HFFc6 (cell line): ENCODE data around the gene CYTH3. TPM values are rescaled to one million over a fixed set of nuclear protein-coding genes. Genes with fewer than 3 reads are reported as not detected.
"Not testable (repeated sequence)": the region's sequence is repeated elsewhere in the genome, so short reads cannot be mapped to it uniquely, and the experiment has no call there.

Experiments used
- DNase-seq: peaks from one replicate; pipeline ENCODE4 v3.0.0-alpha.2; 2018
- H3K27ac Mint-ChIP-seq: 2 replicates; pipeline ENCODE4 v1.8.0; 2020; ENCODE audit warnings: mild to moderate bottlenecking, mixed read lengths
- H3K27me3 Mint-ChIP-seq: 2 replicates; pipeline ENCODE4 v1.8.0; 2021; ENCODE audit warnings: mild to moderate bottlenecking, moderate library complexity, mixed read lengths; ENCODE audit not compliant: insufficient read depth
- H3K36me3 Mint-ChIP-seq: 2 replicates; pipeline ENCODE4 v1.8.0; 2021; ENCODE audit warnings: low read depth, mixed read lengths
- H3K4me1 Mint-ChIP-seq: 2 replicates; pipeline ENCODE4 v1.8.0; 2020; ENCODE audit warnings: low read depth, mixed read lengths
- H3K4me3 Mint-ChIP-seq: 2 replicates; pipeline ENCODE4 v1.8.0; 2020; ENCODE audit warnings: mild to moderate bottlenecking, moderate library complexity, mixed read lengths
- H3K9me3 Mint-ChIP-seq: 2 replicates; pipeline ENCODE4 v1.8.0; 2020; ENCODE audit warnings: mild to moderate bottlenecking, mixed read lengths
- CTCF ChIP-seq: fragments of 200-600 bp; sonication (generic); IDR thresholded peaks from 2 replicates; pipeline ENCODE4 v1.5.0; 2021; ENCODE audit warnings: antibody characterized with exemption, mild to moderate bottlenecking
- total RNA-seq, 6 experiments: library from RNA; stranded (reverse); fragmentation: NEBNext Ultra II Directional; extraction: Animal tissue kit (Norgen Biotek cat#: 25700); gene quantifications; 2 replicates in 1 of 6; 3 replicates in 5 of 6; pipeline ENCODE4 v1.2.3, GENCODE V29; 2021

The CYTH3 gene
- total RNA-seq, 6 experiments from 2014 or later: 38.6 to 53.6 (median 47.9) TPM

DNA sequence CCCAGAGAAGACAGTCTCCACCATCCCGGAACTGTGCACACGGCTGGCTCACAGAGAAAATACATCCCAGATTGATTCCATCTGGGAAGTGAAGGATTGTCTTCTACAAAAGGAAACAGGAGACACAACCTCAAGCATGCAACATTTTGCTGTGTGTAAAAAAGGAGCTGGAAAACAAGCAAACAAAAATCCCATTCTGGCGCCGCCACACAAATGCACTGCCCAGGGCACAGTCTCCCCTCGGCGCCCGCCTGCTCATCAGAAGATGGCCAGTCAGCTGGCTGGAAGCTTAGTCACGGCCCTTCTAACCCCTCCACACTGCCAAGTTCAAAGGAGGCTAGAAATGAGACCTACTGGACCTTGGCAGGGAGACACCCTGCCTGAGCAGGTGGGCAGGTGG lies 14.1 kb upstream of the CYTH3 start:
- H3K27me3 Mint-ChIP-seq: peaks cover 2% of the 10 kb centered on the region; the same call in 1 of the 2 replicates
- peak overlapping the region; percentile 56 for H3K4me3 Mint-ChIP-seq
- H3K4me1 Mint-ChIP-seq: peaks cover 52% of the 10 kb centered on the region
- DNase-seq: peak; percentile 39
- TF ChIP-seq CTCF: no peak
- H3K36me3 Mint-ChIP-seq: peaks cover 12% of the 10 kb centered on the region
- peaks cover 15% of the 10 kb centered on the region for H3K9me3 Mint-ChIP-seq
- peak overlapping the region; percentile 87 for H3K27ac Mint-ChIP-seq

DNA sequence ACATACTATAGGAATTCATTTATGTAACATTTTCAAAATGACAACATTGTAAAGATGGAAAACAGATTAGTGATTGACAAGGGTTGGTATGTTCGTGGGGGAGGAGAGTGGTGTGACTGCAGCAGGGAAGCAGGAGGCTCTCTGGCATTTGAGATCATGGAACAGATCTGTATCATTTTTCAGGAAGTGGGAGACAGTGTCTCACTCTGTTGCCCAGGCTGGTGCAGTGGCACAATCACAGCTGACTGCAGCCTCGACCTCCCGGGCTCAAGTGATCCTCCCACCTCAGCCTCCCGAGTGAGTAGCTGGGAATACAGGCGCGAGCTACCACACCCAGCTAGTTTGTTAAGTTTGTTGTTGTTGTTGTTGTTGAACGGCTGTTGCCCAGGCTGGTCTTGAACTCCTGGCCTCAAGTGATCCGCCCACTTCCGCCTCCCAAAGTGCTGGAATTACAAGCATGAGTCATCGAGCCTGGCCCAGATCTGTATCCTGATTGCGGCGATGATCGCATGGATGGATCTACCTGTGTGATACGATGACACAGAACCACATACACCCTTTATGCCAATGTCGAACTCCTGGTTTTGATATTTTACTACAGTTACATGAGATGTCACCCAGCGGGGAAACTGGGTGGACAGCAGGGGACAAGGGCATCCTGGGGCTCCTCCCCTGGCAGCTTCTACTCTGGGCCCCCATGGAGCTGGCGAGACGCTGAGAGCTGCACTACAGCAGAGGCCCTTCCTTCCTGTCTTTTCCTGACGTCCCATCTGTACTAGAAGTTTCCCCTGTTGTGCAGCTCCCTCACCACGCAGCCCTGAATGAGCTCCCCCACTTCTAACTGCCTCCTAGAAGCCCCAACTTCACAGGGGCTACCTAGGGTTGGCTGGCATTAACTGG lies 12.3 kb upstream of the CYTH3 start:
- Mint-ChIP-seq H3K27me3 (no peaks in the 10 kb centered on the region), H3K27ac (peak overlapping the region; percentile 98), H3K4me1 (peaks cover 43% of the 10 kb centered on the region), H3K36me3 (peaks cover 12% of the 10 kb centered on the region), H3K4me3 (peak overlapping the region; percentile 72; the same call in 1 of the 2 replicates), H3K9me3 (peaks cover 15% of the 10 kb centered on the region)
- TF ChIP-seq CTCF: no peak
- DNase-seq: no peak

DNA sequence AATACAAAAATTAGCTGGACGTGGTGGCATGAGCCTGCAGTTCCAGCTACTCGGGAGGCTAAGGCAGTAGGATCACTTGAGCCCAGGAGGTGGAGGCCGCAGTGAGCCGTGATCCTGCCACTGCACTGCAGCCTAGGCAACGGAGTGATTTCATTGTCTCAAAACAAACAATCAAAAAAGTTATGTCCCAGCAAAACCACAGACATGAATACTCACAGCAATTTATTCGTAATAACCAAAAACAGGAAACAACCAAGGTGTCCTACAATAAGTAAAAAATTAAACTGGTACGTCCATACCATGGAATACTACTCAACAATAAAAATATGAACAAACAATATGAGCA lies 11.6 kb upstream of the CYTH3 start:
- Mint-ChIP-seq H3K27me3 (no peaks in the 10 kb centered on the region), H3K36me3 (peaks cover 12% of the 10 kb centered on the region), H3K4me3 (peak overlapping the region; percentile 72; the same call in 1 of the 2 replicates), H3K9me3 (peaks cover 15% of the 10 kb centered on the region), H3K27ac (peak overlapping the region; percentile 98), H3K4me1 (peaks cover 47% of the 10 kb centered on the region)
- no peak for TF ChIP-seq CTCF
- peak; percentile 54 for DNase-seq

GRCh38 chr7:6283391-6284054 lies 11.1 kb upstream of the CYTH3 start:
- Mint-ChIP-seq H3K4me1 (peaks cover 48% of the 10 kb centered on the region), H3K9me3 (peaks cover 15% of the 10 kb centered on the region), H3K36me3 (peaks cover 12% of the 10 kb centered on the region), H3K4me3 (peak overlapping the region; percentile 72), H3K27ac (peak overlapping the region; percentile 98)
- DNase-seq: peak; percentile 87
- H3K27me3 Mint-ChIP-seq: not testable (repeated sequence)

- Mint-ChIP-seq H3K9me3 (peaks cover 14% of the 10 kb centered on the region), H3K4me3 (no peak overlapping the region), H3K27me3 (no peaks in the 10 kb centered on the region), H3K36me3 (peaks cover 10% of the 10 kb centered on the region), H3K27ac (no peak overlapping the region), H3K4me1 (peaks cover 45% of the 10 kb centered on the region)
- no peak for TF ChIP-seq CTCF
- DNase-seq: no peak
Measured at GRCh38 chr7:6279937-6280336, 7.5 kb upstream of the CYTH3 start.

GRCh38 chr7:6279341-6279740 lies 6.9 kb upstream of the CYTH3 start:
- no peak overlapping the region for H3K4me3 Mint-ChIP-seq
- H3K27me3 Mint-ChIP-seq: no peaks in the 10 kb centered on the region
- no peak for TF ChIP-seq CTCF
- peak overlapping the region; percentile 11; the same call in 1 of the 2 replicates for H3K27ac Mint-ChIP-seq
- no peak for DNase-seq
- peaks cover 4% of the 10 kb centered on the region for H3K36me3 Mint-ChIP-seq
- H3K9me3 Mint-ChIP-seq: peaks cover 8% of the 10 kb centered on the region
- peaks cover 45% of the 10 kb centered on the region for H3K4me1 Mint-ChIP-seq
